Measurements from ENCODE around the gene TMEM144.
"Not testable (repeated sequence)": the region's sequence is repeated elsewhere in the genome, so short reads cannot be mapped to it uniquely, and the experiment has no call there.

The TMEM144 gene

DNA sequence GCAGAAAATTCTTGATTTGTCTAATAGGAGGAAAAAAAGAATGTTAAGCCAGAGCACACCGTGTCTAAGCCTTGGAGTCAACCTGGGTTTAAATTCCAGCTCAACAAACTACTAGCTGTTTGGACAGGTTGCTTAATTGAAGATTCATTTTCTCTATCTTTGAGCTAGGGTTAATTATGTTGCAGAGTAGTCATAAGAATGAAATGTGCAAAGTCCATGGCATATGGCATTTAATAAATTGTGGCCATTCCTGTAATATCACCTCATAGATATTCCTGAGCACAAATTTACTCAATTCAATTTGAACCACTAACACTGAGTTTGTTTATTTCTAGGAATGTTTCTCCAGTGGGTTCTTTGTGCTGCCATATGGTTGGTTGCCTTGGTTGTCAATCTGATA lies 4.6 kb downstream of the TMEM144 start:
- no peak for DNase-seq (ENCODE audit: low read depth)
- TF ChIP-seq, protein P1, sequence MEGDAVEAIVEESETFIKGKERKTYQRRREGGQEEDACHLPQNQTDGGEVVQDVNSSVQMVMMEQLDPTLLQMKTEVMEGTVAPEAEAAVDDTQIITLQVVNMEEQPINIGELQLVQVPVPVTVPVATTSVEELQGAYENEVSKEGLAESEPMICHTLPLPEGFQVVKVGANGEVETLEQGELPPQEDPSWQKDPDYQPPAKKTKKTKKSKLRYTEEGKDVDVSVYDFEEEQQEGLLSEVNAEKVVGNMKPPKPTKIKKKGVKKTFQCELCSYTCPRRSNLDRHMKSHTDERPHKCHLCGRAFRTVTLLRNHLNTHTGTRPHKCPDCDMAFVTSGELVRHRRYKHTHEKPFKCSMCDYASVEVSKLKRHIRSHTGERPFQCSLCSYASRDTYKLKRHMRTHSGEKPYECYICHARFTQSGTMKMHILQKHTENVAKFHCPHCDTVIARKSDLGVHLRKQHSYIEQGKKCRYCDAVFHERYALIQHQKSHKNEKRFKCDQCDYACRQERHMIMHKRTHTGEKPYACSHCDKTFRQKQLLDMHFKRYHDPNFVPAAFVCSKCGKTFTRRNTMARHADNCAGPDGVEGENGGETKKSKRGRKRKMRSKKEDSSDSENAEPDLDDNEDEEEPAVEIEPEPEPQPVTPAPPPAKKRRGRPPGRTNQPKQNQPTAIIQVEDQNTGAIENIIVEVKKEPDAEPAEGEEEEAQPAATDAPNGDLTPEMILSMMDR (IDR thresholded peaks at IDR 0.05; ENCODE audit: insufficient read depth, low read depth, low read length, missing control alignments): no peak
- H3K4me3 ChIP-seq (ENCODE audit: low read depth, low read length): no peak overlapping the region

DNA sequence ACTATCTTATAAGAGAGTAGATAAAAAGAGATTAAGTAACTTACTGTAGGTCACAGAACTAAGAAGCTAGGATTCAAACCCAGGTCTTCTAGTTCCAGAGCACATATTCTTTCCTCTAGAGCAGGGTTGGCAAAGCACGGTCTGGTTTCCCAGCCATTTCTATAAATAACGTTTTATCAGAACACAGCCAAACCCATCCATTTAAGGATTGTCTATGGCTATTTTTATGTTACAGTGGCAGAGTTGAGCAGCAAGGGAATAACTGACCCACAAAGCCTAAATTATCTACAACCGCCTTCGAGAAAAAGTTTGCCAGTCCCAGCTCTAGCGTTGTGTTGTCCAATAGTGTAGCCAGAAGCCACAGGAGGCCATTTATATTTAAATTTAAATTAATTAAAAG lies 7.5 kb downstream of the TMEM144 start:
- H3K4me3 ChIP-seq (ENCODE audit: low read depth, low read length): no peak overlapping the region
- DNase-seq (ENCODE audit: low read depth): no peak
- TF ChIP-seq, protein P1 (IDR thresholded peaks at IDR 0.05; ENCODE audit: insufficient read depth, low read depth, low read length, missing control alignments): no peak

DNA sequence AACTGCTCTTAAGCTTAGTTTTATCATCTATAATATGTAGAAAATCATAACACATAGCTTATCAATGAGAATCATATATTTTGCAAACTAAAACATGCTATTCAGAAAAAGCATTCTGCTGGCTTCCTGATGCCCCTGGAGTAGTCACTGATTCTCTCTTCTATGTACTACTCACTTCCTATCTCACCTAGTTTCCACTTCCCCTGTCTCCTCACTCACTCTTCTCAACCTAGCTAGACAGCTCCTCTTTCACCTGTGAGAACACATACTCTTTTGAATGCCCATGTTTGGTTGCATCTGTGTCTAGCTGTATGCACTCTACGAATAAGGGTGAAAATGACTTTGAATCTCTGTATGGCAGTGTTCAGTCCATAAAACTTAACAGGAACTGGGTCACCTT lies 9.3 kb downstream of the TMEM144 start:
- TF ChIP-seq, protein P1 (IDR thresholded peaks at IDR 0.05; ENCODE audit: insufficient read depth, low read depth, low read length, missing control alignments): no peak
- DNase-seq (ENCODE audit: low read depth): no peak
- H3K4me3 ChIP-seq (ENCODE audit: low read depth, low read length): no peak overlapping the region

DNA sequence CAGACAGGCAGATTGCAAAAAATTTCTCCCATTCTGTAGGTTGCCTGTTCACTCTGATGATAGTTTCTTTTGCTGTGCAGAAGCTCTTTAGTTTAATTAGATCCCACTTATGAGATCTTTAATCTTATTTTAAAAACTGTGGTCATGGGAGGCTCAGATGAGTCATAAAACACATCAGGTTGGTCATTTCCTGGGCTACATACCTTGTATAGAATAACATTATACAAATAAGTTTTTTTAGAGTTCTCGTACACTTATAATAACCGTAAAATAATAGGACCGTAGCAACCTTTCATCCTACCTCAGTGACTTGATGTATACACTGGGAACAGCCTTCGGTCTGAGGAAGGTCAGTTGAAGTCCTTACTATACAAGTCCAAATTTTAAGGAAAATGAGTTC lies 14.0 kb downstream of the TMEM144 start:
- not testable (repeated sequence) for H3K4me3 ChIP-seq (ENCODE audit: low read depth, low read length); DNase-seq (ENCODE audit: low read depth)

DNA sequence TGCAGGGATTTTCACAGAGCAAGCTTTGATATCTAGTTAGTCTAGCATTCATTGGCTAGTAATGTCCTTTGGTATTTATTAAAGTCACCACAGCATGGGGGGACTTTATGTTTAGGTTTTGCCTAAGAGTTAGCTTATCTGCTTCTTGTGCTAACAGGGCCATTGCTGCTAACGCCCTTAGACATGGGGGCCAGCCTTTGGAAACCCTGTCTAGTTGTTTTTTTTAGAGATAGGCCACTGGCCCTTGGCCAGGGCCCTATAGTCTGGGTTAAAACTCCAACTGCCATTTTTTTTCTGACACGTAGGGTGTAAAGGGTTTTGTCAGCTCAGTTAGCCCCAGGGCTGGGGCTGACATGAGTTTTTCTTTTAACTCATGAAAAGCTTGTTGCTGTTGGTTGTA lies 14.7 kb downstream of the TMEM144 start:
- not testable (repeated sequence) for DNase-seq (ENCODE audit: low read depth); H3K4me3 ChIP-seq (ENCODE audit: low read depth, low read length)

DNA sequence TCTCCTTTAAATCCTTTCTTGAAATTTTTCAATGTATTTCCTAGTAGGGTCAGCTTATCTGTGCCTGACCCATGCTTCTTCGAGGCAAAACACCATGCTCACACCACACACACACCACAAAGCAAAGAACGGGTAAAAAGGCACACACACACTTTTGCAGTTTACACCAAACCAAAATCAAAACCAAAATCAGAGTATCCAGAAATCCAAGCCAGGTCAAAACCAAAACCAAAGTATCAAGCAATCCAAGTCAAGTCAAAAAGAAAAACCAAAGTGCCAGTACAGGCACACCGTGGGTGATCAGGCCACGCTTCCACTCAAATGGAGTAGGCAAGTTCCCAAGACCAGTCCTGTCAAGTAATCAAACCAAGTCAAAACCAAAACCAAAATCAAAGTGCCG lies 17.6 kb downstream of the TMEM144 start:
- DNase-seq (ENCODE audit: low read depth); H3K4me3 ChIP-seq (ENCODE audit: low read depth, low read length): not testable (repeated sequence)

DNA sequence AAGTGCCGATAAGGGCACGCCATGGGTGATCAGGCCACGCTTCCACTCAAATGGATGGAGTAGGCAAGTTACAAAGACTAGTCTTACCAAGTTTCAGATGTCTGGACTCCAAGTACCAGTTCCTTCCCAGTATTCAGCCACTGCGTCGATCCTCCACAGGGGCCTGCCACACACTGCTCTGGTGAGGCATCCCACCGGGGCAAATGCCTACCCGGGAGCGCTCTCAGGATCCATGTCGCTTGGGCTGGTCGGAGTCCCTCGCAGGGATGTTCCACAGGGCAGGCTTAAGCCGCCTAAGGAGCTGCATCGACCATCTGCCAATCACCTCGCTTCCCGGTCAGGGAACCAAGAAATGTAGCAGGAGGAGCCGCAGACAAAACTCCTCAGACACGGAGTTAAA lies 18.1 kb downstream of the TMEM144 start:
- DNase-seq (ENCODE audit: low read depth); H3K4me3 ChIP-seq (ENCODE audit: low read depth, low read length): not testable (repeated sequence)

DNA sequence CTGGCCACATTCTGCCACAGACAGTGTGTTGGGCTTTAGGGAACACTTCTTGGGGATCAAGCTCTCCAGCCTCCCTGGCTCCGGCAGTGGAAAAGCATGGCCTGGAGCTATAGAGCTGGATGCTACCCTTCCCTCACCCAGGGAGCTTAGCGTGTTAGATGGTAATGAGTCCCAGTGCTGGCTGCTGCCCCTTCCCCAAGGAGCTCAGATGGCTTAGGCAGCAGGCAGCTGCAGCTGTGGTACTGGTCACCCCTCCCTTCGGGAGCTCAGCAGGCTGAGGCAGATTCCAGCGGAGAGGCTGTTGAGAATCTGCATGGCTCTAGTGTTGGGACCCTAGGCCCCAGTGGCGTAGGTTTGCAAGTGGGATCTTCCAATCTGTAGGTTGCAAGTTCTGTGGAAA lies 19.5 kb downstream of the TMEM144 start:
- TF ChIP-seq, protein P1 (IDR thresholded peaks at IDR 0.05; ENCODE audit: insufficient read depth, low read depth, low read length, missing control alignments): no peak
- DNase-seq (ENCODE audit: low read depth): no peak
- H3K4me3 ChIP-seq (ENCODE audit: low read depth, low read length): no peak overlapping the region

DNA sequence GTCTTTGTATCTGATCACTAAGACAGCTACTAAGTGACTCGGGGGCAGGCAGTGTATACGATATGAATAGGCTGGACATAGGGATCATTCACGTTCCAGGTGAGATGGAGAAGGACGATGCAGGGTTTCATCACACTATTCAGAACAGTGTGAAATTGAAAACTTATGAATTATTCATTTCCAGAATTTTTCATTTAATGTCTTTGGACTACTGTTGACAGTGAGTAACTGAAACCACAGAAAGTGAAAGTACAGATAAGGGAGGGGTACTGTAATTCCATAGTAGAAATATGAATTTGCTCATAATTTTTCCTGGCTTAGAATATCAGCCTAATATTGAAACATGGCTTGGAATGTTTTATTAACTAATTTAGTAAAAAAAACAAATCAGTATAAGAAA lies 24.4 kb downstream of the TMEM144 start:
- DNase-seq (ENCODE audit: low read depth): no peak
- H3K4me3 ChIP-seq (ENCODE audit: low read depth, low read length): no peak overlapping the region
- TF ChIP-seq, protein P1 (IDR thresholded peaks at IDR 0.05; ENCODE audit: insufficient read depth, low read depth, low read length, missing control alignments): no peak
